Kidney (tissue), 14 donors: Measurements from ENCODE around the gene THRB. TPM values are rescaled to one million over a fixed set of nuclear protein-coding genes. Genes with fewer than 3 reads are reported as not detected.

Experiments
- DNase-seq, 5 donors: peaks; one replicate each; pipeline ENCODE4 v3.0.0-alpha.2; 2013 to 2020
- FAIRE-seq: peaks from 2 replicates; lab custom pipeline; 2012; peaks lifted over from hg19 to GRCh38; lab: Jason Lieb, UNC
- H3K27ac ChIP-seq, 2 donors: one replicate each; pipeline ENCODE4 v1.7.0; 2013; ENCODE audit warnings: low read depth in 2 of 2, low read length in 2 of 2, inconsistent platforms in 1 of 2
- H3K27me3 ChIP-seq: one replicate; pipeline ENCODE4 v1.7.1; 2013; ENCODE audit warnings: low read length, inconsistent platforms; ENCODE audit not compliant: control insufficient read depth, insufficient read depth
- H3K36me3 ChIP-seq, 3 donors: one replicate each; pipeline versions ENCODE4 v1.7.0 to v1.7.1; 2013; ENCODE audit warnings: low read length in 3 of 3, control low read depth in 1 of 3, inconsistent platforms in 1 of 3; ENCODE audit not compliant: insufficient read depth in 3 of 3, control insufficient read depth in 2 of 3
- H3K4me1 ChIP-seq, 3 donors: one replicate each; pipeline versions ENCODE4 v1.7.0 to v1.7.1; 2013; ENCODE audit warnings: low read length in 3 of 3, inconsistent platforms in 1 of 3, low read depth in 1 of 3; ENCODE audit not compliant: control insufficient read depth in 2 of 3, insufficient read depth in 2 of 3
- H3K4me3 ChIP-seq, 3 donors: one replicate each; pipeline versions ENCODE4 v1.7.0 to v1.8.1; 2013; ENCODE audit warnings: low read length in 3 of 3, control low read depth in 1 of 3, inconsistent platforms in 1 of 3
- H3K9ac ChIP-seq, 3 donors: one replicate each; pipeline versions ENCODE4 v1.7.0 to v1.7.1; 2013; ENCODE audit warnings: low read length in 3 of 3, control low read depth in 1 of 3, inconsistent platforms in 1 of 3
- H3K9me3 ChIP-seq, 3 donors: one replicate each; pipeline versions ENCODE4 v1.7.0 to v1.7.1; 2013; ENCODE audit warnings: low read length in 3 of 3, control low read depth in 1 of 3, inconsistent platforms in 1 of 3; ENCODE audit not compliant: control insufficient read depth in 2 of 3, insufficient read depth in 1 of 3
- CTCF ChIP-seq: IDR thresholded peaks from 3 replicates; pipeline ENCODE4 v1.5.1; 2012; ENCODE audit warnings: mild to moderate bottlenecking, moderate library complexity, borderline replicate concordance; ENCODE audit not compliant: insufficient read depth; ENCODE audit errors: extremely low read depth
- intact Hi-C: fragments of 100-400 bp; cut with DNase I; formaldehyde crosslinking; loops from one replicate; pipeline ENCODE4 v1.11.1; 2022
- polyA plus RNA-seq: library from polyadenylated mRNA; stranded (reverse); fragments of 350-450 nt; fragmentation: Illumina TruSeq; extraction: RNeasy Lipid Tissue Mini Kit (QIAGEN cat#74804); gene quantifications from one replicate; pipeline ENCODE4 v1.2.3, GENCODE V29; 2014; ENCODE audit warnings: low read depth, low replicate concordance; ENCODE audit not compliant: insufficient read depth
- total RNA-seq: library from RNA; stranded (reverse); fragmentation: NEBNext Ultra II Directional; extraction: Animal tissue kit (Norgen Biotek cat#: 25700); gene quantifications from one replicate; pipeline ENCODE4 v1.2.1, GENCODE V29; 2021
- donor health status: control.
- donor health status: control.
- donor health status: control.
- donor health status: control.
- donor health status: control.
- donor health status: DM: yes; HTN: yes; CAD: no.
- donor health status: Normal renal cell carcinoma (clear cell type).

Gene THRB
- total and polyA plus RNA-seq, 2 donors from 2014 or later, result 4.5 to 17.2 TPM

GRCh38 chr3:24394754-24395153, 99.9 kb downstream of the THRB start:
- Histone ChIP-seq H3K9ac (no peak overlapping the region), H3K27ac (no peak overlapping the region), H3K27me3 (no peaks in the 10 kb centered on the region), H3K4me3 (no peak overlapping the region), H3K36me3 (no peaks in the 10 kb centered on the region), H3K9me3 (no peaks in the 10 kb centered on the region), H3K4me1 (peaks cover 7 to 10% (median 8%) of the 10 kb centered on the region in 3 donors)
- DNase-seq, result no peak
- intact Hi-C loops, result no loop called here
- TF ChIP-seq CTCF, result no peak
- no peak for FAIRE-seq

- DNase-seq (peak in 2 of 5 donors; percentile 21 to 24), FAIRE-seq (no peak)
- H3K27ac ChIP-seq, result peak overlapping the region in 1 of 2 donors; percentile 71
- no peaks in the 10 kb centered on the region for H3K9me3 ChIP-seq
- no peaks in the 10 kb centered on the region for H3K36me3 ChIP-seq
- intact Hi-C loops, result no loop called here
- no peak overlapping the region for H3K9ac ChIP-seq
- TF ChIP-seq CTCF, result no peak
- H3K4me1 ChIP-seq, result peaks cover 13 to 17% (median 14%) of the 10 kb centered on the region in 3 donors
- no peaks in the 10 kb centered on the region for H3K27me3 ChIP-seq
- H3K4me3 ChIP-seq, result no peak overlapping the region
Observed at GRCh38 chr3:24393316-24393715, 101.3 kb downstream of the THRB start.

- no peak for FAIRE-seq
- H3K9ac ChIP-seq, result peak overlapping the region in 1 of 3 donors; percentile 21
- peak overlapping the region; percentile 51 to 74 for H3K27ac ChIP-seq
- peaks cover 16 to 26% (median 16%) of the 10 kb centered on the region in 3 donors for H3K4me1 ChIP-seq
- TF ChIP-seq CTCF, result no peak
- H3K27me3 ChIP-seq, result no peaks in the 10 kb centered on the region
- intact Hi-C loops, result no loop called here
- H3K9me3 ChIP-seq, result no peaks in the 10 kb centered on the region
- DNase-seq, result no peak
- H3K4me3 ChIP-seq, result peak overlapping the region in 1 of 3 donors; percentile 13
- H3K36me3 ChIP-seq, result no peaks in the 10 kb centered on the region
Observed at GRCh38 chr3:24390169-24391130, 104.2 kb downstream of the THRB start.
